ENCODE measurements around the gene IRF2BPL.

GRCh38 chr14:77064521-77065178 lies 36.1 kb upstream of the IRF2BPL start:
- TF ChIP-seq CTCF (IDR thresholded peaks at IDR 0.05) (no peak), POLR2A (IDR thresholded peaks at IDR 0.05) (no peak)
